NOMO-1 treated with DMSO at 0.1 percent for 48 hours (cell line): ENCODE data around the gene LINGO3.

Experiments
- DNase-seq: peaks from one replicate; lab custom pipeline; 2025; ENCODE audit not compliant: unreplicated experiment; lab: John Stamatoyannopoulos, UW

LINGO3 gene

DNA sequence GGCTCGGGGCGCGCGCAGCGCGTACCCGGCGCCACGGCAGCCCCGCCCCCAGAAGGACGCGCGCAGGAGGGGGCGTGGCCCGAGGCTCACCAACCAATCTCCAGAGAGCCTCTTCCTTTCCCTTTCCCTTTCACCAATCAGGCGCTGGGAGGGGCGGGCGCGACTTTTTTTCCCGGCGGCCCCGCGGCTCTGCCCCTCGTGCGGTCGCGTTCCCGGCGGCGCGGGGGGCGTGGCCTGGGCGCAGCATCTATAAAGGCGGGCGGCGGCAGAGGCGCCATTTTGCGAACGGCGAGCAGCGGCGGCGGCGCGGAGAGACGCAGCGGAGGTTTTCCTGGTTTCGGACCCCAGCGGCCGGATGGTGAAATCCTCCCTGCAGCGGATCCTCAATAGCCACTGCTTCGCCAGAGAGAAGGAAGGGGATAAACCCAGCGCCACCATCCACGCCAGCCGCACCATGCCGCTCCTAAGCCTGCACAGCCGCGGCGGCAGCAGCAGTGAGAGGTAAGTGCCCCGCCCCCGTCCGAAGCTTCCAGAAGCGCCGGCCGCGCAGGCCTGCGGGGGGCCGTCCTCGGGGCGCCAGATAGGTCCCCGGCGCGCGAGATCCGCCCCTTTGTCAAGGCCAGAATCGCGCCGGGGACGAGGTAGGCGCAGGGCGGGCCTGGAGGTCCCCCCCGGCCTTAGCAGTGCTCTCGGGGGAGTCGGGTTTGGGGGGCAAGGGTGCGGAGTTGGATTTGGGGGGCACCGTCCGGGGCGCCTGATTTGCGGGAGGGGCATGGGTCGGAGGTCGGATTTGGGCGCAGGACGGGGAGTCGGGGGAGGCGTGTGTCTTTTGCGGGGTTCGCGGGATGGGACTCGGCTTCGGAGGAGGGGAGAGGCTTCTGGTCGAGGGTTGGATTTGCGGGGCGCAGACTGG, 38.5 kb downstream of the LINGO3 start:
- DNase-seq, result peak; percentile 93

DNA sequence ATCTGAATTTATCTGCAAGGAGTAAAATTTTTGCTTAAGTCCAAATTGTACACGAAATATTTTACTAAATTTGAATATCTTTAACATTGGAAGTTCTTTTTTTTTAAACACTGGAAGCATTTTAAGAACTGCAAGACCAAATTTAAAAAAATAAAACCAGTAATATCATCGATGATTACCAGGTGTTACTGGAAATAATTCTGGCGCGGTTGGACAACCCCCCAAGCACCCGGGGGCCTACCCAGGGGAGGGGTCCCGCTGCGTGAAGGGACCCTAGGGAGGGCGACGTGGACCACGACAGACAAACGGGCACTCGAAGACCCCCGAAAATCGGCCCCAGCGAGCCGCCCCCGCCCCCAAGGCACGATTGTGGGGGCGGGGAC, 39.1 kb downstream of the LINGO3 start:
- DNase-seq, result no peak

DNA sequence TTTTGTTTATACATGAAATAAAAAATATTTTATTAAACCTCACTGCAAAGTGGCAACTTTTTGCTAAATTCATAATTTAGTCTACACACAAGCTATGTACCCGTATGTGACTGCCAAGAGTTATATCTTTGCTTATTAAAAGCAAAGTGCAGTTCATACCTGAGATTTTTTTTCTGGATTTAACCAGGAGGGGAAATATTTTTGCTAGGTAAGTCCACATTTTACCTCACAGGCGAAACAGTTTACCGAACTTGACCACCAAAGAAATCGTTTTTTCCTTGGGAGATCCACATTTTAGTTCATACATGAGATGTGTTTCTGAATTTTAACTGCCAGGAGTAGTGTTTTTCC, 39.5 kb downstream of the LINGO3 start:
- no peak for DNase-seq

DNA sequence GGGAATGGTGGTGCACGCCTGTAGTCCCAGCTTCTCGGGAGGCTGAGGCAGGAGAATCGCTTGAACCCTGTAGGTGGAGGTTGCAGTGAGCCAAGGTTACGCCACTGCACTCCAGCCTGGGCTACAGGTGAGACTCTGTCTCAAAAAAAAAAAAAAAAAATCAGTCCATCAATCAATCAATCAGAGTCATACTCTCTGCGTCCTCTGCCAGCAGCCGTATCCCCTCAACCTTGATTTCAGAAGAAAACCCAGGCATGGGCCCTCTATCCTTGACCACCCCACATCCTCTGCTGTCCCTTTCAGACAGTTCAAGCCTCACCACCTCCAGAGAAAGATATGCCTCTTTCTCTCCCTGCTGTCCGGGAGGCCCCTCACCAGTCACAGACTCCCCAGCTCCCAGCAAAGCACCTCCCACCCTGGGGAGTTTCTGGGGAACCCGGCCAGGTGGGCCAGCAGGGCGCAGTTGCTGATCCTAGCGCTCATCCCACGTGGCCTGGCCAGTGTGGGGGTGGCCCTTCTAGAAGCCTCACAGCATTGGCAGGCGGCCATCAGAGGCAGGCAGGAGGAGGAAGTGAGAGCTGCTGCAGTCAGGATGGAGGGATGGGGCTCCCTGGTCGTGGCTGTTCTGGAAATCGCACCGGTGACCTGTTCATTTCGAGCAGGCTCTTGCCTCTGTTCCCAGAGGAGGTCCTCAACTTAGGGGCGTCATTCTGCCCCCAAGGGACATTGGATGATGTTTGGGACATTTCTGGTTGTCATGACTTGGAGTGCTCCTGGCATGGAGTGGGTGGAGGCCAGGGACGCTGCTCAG, 41.6 kb downstream of the LINGO3 start:
- peak; percentile 83 for DNase-seq

DNA sequence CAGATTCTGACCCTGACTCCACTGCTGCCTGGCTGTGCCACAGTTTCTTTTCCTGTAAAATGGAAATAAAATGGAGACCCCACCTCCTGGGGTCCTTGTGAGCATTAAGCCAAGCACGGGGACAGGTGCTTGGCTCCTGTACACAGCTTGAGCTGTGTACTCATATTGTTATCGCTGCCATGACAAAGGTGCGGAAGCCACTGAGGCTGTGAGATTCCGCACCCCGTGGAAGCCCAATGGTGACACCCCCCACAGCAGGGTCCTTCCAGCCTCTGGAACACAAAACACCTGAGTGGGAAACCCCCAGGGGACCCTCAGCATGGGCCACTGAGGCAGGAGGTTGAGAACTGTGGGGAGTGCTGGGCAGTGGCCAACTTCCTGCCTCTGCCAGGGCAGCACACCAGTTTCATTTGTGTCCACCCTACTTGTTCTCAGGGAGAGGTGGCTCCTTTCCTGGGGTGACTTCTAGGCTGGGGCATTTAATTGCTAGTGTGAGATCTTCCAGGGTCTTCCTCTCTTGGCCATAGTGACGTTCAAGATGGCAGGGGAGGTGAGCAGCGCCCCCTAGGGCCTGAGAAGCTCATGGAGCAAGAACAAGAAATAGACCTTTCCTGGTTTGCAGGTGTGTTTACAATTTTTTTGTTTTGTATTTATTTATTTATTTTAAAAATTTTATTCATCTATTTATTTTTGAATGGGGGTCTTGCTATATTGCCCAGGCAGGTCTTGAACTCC, 46.3 kb downstream of the LINGO3 start:
- DNase-seq, result no peak

DNA sequence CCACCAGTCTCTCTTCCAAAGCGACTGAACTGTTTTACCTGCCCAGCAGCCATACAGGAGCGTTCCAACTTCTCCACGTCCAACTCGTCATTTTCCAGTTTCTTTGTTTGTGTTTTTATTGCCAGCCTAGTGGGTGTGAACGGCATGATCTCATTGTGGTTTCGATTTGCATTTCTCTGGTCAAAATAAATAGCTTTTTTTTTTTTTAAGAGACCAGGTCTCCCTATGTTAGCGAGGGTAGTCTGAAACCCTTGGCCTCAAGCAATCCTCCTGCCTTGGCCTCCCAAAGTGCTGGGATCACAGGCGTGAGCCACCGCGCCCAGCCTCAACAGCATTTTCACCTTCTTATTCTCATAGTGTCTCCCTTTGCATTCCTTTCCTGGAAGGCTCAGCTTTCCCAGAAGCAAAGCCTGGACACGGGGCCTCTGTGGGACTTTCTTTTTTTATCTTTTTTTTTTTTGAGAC, 47.6 kb downstream of the LINGO3 start:
- no peak for DNase-seq

DNA sequence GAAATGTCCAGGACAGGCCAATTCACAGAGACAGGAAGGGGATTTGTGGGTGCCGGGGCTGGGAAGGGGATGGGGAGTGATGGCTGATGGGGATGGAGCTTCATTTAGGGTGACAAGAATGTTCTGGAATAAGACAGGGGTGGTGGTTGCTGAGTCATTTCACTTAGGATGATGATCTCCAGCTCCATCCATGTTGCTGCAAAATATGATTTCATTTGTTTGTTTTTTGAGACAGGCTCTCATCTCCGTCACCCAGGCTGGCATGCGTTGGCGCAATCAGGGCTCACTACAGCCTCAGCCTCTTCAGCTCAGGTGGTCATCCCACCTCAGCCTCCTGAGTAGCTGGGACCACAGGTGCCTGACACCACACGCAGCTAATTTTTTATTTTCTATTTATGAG, 48.6 kb downstream of the LINGO3 start:
- DNase-seq, result no peak
